Measurements from ENCODE around the gene EIF3D.

The EIF3D gene

GRCh38 chr22:36528795-36529751 lies at the start of gene EIF3D:
Gene EIF3D (minus strand): TSS chr22:36529166. CDS start chr22:36526121, 3,045 bp downstream.
- DNase-seq = peak; percentile 99

GRCh38 chr22:36578619-36579018 lies 49.7 kb upstream of the EIF3D start:
- no peak for DNase-seq

- DNase-seq = peak; percentile 76
Observed at GRCh38 chr22:36577019-36577418, 48.1 kb upstream of the EIF3D start.

GRCh38 chr22:36574728-36575127 lies 45.8 kb upstream of the EIF3D start:
- no peak for DNase-seq

GRCh38 chr22:36573815-36574363 lies 44.9 kb upstream of the EIF3D start:
- no peak for DNase-seq

- DNase-seq = no peak
Observed at GRCh38 chr22:36571991-36572390, 43.0 kb upstream of the EIF3D start.

- peak; percentile 70 for DNase-seq
Observed at GRCh38 chr22:36569999-36570398, 41.0 kb upstream of the EIF3D start.

- DNase-seq = no peak
Observed at GRCh38 chr22:36568846-36569245, 39.9 kb upstream of the EIF3D start.

GRCh38 chr22:36566720-36567119 lies 37.8 kb upstream of the EIF3D start:
- no peak for DNase-seq

- DNase-seq = no peak
Observed at GRCh38 chr22:36565686-36566085, 36.7 kb upstream of the EIF3D start.

GRCh38 chr22:36565159-36565507 lies 36.2 kb upstream of the EIF3D start:
- DNase-seq = no peak

GRCh38 chr22:36564422-36565158 lies 35.6 kb upstream of the EIF3D start:
- DNase-seq = no peak

- DNase-seq = no peak
Observed at GRCh38 chr22:36563898-36564297, 34.9 kb upstream of the EIF3D start.

GRCh38 chr22:36563444-36563843 lies 34.5 kb upstream of the EIF3D start:
- no peak for DNase-seq

GRCh38 chr22:36563001-36563400 lies 34.0 kb upstream of the EIF3D start:
- DNase-seq = no peak

GRCh38 chr22:36562261-36562835 lies 33.4 kb upstream of the EIF3D start:
- no peak for DNase-seq

GRCh38 chr22:36561291-36561811 lies 32.4 kb upstream of the EIF3D start:
- DNase-seq = no peak

- no peak for DNase-seq
Observed at GRCh38 chr22:36560001-36560400, 31.0 kb upstream of the EIF3D start.

GRCh38 chr22:36554098-36554497 lies 25.1 kb upstream of the EIF3D start:
- DNase-seq = peak; percentile 81

- no peak for DNase-seq
Observed at GRCh38 chr22:36552289-36552688, 23.3 kb upstream of the EIF3D start.

- no peak for DNase-seq
Observed at GRCh38 chr22:36550701-36551495, 21.9 kb upstream of the EIF3D start.

- no peak for DNase-seq
Observed at GRCh38 chr22:36549033-36549432, 20.1 kb upstream of the EIF3D start.
